ENCODE results near the gene PALB2. TPM values are rescaled to one million over a fixed set of nuclear protein-coding genes. Genes with fewer than 3 reads are reported as not detected.

PALB2 gene
- total and polyA plus RNA-seq, 9 of the 15 experiments (the other 6 are each of a cell fraction or from before 2014, with no cell fraction given), result 7.0 to 25.8 (median 15.2) TPM

- TF ChIP-seq UBTF (IDR thresholded peaks at IDR 0.05; ENCODE audit: borderline replicate concordance in 1 of 2, low read depth in 2 of 2, low read length in 2 of 2) (0 out of 4 replicates have a peak, but pooled peaks of 1 of the 2 experiments have one; percentile 6), SIN3A (IDR thresholded peaks at IDR 0.05; ENCODE audit: borderline replicate concordance in 2 of 2, control insufficient read depth in 1 of 2, low read depth in 2 of 2, low read length in 2 of 2) (peak in 1 of 2 experiments; percentile 3; a peak in 1 of 4 replicates), PHF8 (IDR thresholded peaks at IDR 0.05; ENCODE audit: borderline replicate concordance, low read length) (peak; percentile 75; the same call in 1 of the 2 replicates), HMGXB4 (CRISPR knock-in tag; IDR thresholded peaks at IDR 0.05) (0 out of 2 replicates have a peak, but pooled peaks have one; percentile 34), ZNF511 (CRISPR knock-in tag; IDR thresholded peaks at IDR 0.05) (peak; percentile 49; the same call in 1 of the 2 replicates), ZNF780A (CRISPR knock-in tag; IDR thresholded peaks at IDR 0.05) (no peak), HNRNPK (IDR thresholded peaks at IDR 0.05; ENCODE audit: low read depth, low read length, poor library complexity, severe bottlenecking) (peak; percentile 17), HCFC1 (IDR thresholded peaks at IDR 0.05; ENCODE audit: low read depth, low read length) (no peak), FOXP4 (CRISPR knock-in tag; IDR thresholded peaks at IDR 0.05; ENCODE audit: borderline replicate concordance) (no peak), GATAD2B (IDR thresholded peaks at IDR 0.05; ENCODE audit: borderline replicate concordance) (0 out of 2 replicates have a peak, but pooled peaks have one; percentile 47), ZFX (CRISPR knock-in tag; IDR thresholded peaks at IDR 0.05) (peak; percentile 66), ZBTB5 (IDR thresholded peaks at IDR 0.05) (no peak), GABPB1 (CRISPR knock-in tag; IDR thresholded peaks at IDR 0.05) (peak; percentile 27; the same call in 1 of the 2 replicates), KDM4B (IDR thresholded peaks at IDR 0.05; ENCODE audit: borderline replicate concordance in 2 of 2, low read depth in 1 of 2) (no peak)
Observed at GRCh38 chr16:23557779-23558702, 83.1 kb downstream of the PALB2 start (continued).

Data from K562 (cell line).